Epithelial cell of prostate (primary cell): ENCODE data around the gene ZBTB32.
"Not testable (repeated sequence)": the region's sequence is repeated elsewhere in the genome, so short reads cannot be mapped to it uniquely, and the experiment has no call there.

ENCODE experiments used
- DNase-seq: peaks from one replicate; pipeline ENCODE4 v3.0.0-alpha.2; 2011; ENCODE audit warnings: low read depth, low spot score
- H3K27ac ChIP-seq: fragments of 450-650 bp; 2 replicates; pipeline ENCODE4 v1.5.1; 2017; ENCODE audit warnings: mild to moderate bottlenecking

Gene ZBTB32

DNA sequence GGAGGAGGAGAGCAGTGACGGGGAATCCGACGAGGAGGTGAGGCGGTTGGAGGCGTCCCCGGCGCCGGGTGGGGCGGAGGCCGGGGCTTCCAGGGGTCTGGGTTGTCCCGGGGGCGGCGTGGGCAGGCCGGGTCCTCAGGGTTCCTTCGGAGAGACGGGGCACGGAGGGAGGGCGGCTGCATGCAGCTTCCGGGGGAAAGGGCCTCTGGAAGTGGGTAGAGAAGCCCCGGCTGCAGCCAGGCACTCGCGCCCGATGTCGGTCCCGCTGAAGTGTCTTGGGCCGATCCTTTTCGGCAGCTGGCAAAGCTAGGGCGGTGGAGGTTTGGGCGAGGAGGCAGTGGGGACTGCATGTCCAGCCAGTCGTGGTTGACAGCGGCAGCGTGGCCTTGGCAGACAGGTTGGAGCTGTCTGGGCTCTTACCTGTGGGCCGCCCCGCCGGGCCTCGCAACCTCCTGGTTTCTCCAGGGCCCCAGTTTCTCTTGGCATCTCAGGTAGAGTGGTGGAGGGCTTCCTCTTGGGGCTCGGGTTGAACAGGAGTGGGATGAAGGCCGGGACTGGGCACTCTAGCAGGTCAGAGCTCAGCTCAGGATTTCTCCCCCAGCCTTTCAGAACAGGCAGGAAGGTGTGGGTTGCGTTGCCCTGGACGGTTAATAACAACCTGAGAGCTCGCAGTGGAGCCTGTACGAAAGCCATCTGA is 14.1 kb downstream of the ZBTB32 start:
- DNase-seq = no peak
- peak overlapping the region; percentile 85 for H3K27ac ChIP-seq

DNA sequence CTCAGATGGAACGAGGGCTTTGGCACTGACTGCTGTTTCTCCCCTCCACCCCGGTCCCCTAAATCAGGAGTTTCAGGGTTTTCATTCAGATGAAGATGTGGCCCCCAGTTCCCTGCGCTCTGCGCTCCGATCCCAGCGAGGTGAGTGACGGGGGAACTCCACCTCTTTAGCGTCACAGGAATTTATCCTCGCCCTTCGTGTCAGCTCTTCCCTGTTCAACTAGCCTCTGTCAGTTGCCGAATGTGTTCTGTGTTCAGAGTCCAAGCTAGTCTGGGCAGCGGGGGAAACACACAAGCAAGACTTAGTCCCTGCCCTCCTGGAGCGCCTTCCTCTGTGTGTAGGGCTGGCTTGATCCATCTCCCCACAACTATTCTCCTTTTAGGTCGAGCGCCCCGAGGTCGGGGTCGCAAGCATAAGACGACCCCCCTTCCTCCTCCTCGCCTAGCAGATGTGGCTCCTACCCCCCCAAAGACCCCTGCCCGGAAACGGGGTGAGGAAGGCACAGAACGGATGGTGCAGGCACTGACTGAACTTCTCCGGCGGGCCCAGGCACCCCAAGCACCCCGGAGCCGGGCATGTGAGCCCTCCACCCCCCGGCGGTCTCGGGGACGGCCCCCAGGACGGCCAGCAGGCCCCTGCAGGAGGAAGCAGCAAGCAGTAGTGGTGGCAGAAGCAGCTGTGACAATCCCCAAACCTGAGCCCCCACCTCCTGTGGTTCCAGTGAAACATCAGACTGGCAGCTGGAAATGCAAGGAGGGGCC is 15.2 kb downstream of the ZBTB32 start:
- H3K27ac ChIP-seq = no peak overlapping the region
- DNase-seq = no peak

DNA sequence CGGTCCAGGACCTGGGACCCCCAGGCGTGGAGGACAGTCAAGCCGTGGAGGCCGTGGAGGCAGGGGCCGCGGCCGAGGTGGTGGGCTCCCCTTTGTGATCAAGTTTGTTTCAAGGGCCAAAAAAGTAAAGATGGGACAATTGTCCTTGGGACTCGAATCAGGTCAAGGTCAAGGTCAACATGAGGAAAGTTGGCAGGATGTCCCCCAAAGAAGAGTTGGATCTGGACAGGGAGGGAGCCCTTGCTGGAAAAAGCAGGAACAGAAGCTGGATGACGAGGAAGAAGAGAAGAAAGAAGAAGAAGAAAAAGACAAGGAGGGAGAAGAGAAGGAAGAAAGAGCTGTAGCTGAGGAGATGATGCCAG is 15.8 kb downstream of the ZBTB32 start:
- no peak overlapping the region for H3K27ac ChIP-seq
- DNase-seq = no peak

DNA sequence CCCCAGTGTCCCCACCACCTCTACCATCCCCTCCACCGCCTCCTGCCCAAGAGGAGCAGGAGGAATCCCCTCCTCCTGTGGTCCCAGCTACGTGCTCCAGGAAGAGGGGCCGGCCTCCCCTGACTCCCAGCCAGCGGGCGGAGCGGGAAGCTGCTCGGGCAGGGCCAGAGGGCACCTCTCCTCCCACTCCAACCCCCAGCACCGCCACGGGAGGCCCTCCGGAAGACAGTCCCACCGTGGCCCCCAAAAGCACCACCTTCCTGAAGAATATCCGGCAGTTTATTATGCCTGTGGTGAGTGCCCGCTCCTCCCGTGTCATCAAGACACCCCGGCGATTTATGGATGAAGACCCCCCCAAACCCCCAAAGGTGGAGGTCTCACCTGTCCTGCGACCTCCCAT is 16.3 kb downstream of the ZBTB32 start:
- H3K27ac ChIP-seq = no peak overlapping the region
- no peak for DNase-seq

DNA sequence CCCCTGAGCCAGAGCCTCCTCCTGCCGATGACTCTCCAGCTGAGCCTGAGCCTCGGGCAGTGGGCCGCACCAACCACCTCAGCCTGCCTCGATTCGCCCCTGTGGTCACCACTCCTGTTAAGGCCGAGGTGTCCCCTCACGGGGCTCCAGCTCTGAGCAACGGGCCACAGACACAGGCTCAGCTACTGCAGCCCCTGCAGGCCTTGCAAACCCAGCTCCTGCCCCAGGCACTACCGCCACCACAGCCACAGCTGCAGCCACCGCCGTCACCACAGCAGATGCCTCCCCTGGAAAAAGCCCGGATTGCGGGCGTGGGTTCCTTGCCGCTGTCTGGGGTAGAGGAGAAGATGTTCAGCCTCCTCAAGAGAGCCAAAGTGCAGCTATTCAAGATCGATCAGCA is 17.0 kb downstream of the ZBTB32 start:
- no peak overlapping the region for H3K27ac ChIP-seq
- DNase-seq = no peak

DNA sequence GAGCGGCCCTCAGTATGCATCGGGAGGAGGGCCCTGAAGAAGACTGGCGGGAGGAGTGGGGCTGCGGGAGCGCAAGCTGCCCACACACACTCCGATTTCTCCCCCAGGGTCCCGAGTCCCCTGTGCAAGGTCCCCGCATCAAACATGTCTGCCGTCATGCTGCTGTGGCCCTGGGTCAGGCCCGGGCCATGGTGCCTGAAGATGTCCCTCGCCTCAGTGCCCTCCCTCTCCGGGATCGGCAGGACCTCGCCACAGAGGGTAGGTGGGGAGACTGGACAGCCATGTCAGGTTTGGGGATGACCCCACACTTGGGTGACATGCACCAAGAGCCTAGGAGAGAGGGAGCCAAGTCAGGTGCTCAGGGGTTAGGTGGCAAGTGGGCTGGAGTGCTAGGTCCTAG is 18.1 kb downstream of the ZBTB32 start:
- no peak for DNase-seq
- H3K27ac ChIP-seq = no peak overlapping the region

DNA sequence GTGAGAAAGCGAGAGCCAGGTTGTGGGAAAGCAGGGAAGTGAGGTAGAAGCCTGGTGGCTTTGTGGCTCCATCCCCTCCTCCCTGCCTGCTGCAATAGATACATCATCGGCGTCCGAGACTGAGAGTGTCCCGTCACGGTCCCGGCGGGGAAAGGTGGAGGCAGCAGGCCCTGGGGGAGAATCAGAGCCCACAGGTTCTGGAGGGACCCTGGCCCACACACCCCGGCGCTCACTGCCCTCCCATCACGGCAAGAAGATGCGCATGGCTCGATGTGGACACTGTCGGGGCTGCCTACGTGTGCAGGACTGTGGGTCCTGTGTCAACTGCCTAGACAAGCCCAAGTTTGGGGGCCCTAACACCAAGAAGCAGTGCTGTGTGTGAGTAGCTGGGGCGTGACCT is 18.5 kb downstream of the ZBTB32 start:
- no peak overlapping the region for H3K27ac ChIP-seq
- no peak for DNase-seq

DNA sequence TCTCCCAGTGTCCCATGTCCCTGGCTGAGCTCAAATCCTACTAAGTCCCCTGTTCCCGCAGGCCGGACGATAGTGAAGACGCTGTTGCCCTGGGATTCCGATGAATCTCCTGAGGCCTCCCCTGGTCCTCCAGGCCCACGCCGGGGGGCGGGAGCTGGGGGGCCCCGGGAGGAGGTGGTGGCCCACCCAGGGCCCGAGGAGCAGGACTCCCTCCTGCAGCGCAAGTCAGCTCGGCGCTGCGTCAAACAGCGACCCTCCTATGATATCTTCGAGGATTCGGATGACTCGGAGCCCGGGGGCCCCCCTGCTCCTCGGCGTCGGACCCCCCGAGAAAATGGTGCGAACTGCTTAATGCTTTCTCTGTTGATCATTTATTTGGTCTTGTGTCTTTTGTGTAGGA is 19.3 kb downstream of the ZBTB32 start:
- DNase-seq = no peak
- no peak overlapping the region for H3K27ac ChIP-seq

DNA sequence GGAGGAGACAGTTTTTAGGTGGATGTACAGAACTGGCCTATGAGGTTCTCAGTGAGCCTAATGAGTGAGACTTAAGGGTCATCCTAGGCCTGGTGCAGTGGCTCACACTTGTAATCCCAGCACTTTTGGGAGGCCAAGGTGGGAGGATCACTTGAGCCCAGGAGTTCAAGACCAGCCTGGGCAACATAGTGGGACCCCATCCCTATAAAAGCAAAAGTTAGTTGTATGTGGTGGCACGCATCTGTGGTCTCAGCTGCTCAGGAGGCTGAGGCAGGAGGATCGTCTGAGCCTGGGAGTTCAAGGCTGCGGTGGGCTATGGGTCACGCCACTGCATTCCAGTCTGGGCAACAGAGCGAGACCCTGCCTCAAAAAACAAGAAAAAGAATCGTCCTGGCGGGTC is 19.8 kb downstream of the ZBTB32 start:
- not testable (repeated sequence) for DNase-seq, H3K27ac ChIP-seq

DNA sequence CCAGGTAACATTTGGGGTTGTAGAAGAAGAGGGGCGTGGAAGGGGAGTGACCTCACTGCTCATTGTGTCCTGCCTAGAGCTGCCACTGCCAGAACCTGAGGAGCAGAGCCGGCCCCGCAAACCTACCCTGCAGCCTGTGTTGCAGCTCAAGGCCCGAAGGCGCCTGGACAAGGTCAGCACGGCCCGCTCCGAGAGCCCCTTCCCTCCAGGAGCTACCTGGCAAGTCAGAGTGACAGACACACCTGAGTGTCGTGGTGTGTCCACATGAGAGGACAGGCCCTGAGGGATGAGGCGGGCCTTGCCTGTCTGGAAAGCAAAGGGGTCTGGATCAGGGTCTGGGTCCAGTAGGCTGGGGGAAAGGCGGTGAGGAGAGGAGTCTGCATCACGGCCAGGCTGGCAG is 20.2 kb downstream of the ZBTB32 start:
- DNase-seq = no peak

DNA sequence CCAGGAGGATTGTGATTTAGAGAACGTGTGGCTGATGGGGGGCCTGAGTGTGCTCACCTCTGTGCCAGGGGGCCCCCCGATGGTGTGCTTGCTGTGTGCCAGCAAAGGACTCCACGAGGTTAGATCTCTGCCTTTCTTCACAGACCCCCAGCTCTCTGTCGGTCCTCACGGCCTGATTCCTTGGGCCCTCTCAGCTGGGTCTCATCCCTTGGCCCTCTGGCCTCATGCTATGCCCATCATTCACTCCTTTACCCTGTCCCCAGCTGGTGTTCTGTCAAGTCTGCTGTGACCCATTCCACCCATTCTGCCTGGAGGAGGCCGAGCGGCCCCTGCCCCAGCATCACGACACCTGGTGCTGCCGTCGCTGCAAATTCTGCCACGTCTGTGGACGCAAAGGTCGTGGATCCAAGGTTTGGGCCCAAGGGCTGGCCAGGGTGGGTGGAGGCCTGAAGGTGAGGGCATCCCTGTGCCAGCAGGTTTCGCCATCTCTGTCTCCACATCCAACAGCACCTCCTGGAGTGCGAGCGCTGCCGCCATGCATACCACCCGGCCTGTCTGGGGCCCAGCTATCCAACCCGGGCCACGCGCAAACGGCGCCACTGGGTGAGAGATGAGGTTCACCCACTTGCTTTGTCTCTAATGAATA is 21.0 kb downstream of the ZBTB32 start:
- no peak for DNase-seq
- no peak overlapping the region for H3K27ac ChIP-seq

More for the DNA sequence above, 20.2 kb downstream of the ZBTB32 start:
- H3K27ac ChIP-seq = no peak overlapping the region

DNA sequence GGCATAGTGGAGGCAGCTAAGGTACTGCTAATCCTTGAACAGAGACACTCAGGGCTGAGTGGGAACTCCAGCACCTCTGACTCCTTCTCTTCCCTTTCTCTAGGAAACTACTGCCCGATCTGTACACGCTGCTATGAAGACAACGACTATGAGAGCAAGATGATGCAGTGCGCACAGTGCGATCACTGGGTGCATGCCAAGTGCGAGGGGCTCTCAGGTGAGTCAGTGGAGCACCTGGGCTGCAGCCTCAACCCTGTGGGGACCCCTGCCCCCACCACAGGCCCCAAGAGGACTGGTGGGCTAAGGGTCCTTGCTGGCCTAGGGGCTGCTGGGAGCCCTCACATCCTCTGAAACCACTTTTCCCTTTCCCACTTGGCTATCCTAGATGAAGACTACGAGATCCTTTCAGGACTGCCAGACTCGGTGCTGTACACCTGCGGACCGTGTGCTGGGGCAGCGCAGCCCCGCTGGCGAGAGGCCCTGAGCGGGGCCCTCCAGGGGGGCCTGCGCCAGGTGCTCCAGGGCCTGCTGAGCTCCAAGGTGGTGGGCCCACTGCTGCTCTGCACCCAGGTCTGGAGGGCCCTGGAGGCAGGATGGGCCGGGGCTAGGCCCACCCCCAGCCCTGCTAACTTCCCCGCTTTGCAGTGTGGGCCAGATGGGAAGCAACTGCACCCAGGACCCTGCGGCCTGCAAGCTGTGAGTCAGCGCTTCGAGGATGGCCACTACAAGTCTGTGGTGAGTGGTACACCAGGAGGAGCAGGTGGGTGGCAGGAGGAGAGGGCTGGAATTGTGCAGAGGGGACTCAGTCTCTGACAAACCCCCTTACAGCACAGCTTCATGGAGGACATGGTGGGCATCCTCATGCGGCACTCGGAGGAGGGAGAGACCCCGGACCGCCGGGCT is 22.9 kb downstream of the ZBTB32 start:
- H3K27ac ChIP-seq = no peak overlapping the region

DNA sequence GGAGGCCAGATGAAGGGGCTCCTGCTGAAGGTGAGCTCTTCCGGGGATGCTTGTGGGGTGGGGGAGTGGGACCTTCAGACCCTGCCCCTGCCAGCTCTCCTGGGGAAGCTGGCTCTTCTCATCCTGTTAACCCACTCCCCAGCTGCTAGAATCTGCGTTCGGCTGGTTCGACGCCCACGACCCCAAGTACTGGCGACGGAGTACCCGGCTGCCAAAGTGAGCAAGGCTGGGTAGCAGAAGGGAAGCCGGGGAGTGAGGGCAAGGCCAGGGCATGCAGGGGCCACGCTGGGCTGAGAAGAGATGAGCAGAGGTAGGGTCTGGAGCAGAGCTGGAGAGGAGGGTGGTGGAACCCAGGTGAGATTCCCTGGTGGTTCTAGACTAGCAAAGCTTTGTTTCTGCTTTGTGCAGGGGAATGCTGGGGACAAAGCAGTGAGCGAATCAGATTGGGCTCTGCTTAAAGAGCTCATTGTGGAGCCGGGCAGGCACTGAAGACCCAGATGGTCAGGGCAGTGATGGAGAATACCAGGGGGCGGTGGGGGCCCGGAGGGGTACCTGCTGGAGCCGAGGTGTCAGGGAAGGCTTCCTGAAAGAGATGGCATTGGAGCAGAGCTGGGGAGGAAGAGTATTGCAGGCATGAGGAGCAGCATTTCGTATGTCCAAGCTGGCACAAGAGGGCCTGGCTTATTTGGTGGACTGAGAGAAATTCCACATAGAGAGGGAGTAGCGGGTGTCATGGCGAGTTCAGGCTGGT is 23.8 kb downstream of the ZBTB32 start:
- no peak for DNase-seq
- no peak overlapping the region for H3K27ac ChIP-seq

More for the DNA sequence above, 22.9 kb downstream of the ZBTB32 start:
- DNase-seq = no peak

DNA sequence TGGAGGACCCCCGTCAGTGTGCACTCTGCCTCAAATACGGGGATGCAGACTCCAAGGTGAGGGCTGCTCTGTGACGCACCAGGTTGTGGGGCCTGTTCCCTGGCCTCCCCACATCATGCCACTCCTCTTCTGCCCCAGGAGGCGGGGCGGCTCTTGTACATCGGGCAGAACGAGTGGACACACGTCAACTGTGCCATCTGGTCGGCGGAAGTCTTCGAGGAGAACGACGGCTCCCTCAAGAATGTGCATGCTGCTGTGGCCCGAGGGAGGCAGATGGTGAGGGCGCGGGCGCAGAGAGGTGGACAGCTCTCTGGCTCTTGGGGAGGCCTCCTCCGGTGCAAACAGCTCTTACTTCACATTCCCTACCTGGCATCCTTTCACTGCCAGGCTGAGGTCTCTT is 24.7 kb downstream of the ZBTB32 start:
- no peak for DNase-seq
- H3K27ac ChIP-seq = no peak overlapping the region

DNA sequence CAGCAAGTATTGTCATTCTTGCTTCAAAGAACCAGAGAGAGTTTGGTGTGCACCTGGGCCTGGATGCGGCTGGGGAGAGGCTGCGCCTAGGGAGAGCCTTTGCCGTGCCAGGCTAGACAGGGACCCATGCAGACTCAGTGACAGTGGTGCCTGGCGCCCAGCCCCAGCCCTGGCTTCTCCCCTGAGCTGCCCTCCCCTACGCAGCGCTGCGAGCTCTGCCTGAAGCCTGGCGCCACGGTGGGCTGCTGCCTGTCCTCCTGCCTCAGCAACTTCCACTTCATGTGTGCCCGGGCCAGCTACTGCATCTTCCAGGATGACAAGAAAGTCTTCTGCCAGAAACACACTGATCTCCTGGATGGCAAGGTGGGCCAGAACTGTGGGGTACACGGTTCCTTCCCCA is 25.4 kb downstream of the ZBTB32 start:
- no peak for DNase-seq
- H3K27ac ChIP-seq = no peak overlapping the region

DNA sequence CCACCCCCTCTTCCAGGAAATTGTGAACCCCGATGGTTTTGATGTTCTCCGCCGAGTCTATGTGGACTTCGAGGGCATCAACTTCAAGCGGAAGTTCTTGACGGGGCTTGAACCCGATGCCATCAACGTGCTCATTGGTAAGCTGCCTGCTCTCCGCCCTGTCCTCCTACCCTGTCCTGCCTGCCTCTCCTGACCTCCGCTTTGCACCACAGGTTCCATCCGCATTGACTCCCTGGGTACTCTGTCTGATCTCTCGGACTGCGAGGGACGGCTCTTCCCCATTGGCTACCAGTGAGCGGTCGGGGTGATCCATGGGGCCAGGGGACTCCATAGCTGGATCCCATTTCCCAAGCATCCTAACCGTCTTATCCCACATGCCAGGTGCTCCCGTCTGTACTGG is 26.0 kb downstream of the ZBTB32 start:
- H3K27ac ChIP-seq = no peak overlapping the region
- no peak for DNase-seq

DNA sequence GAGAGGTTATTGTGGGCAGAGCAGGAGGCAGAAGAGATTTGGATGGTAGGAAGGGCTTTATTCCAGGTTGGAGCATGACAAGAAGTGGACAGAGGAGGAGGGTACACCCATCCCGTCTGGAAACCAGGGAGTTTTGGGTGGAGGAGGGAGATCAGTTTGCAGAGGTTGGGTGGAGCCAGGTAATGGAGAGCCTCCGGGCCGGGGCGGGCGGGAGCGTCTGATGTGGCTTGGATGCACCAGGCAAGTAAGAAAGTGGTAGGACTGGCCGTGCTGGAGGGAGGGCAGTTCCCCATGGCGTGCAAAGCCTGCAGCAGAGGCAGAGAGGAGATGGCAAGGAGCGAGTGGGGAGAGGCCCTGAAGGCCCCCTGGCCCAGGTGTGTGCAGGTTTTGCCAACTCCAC is 27.0 kb downstream of the ZBTB32 start:
- DNase-seq = no peak
- no peak overlapping the region for H3K27ac ChIP-seq

DNA sequence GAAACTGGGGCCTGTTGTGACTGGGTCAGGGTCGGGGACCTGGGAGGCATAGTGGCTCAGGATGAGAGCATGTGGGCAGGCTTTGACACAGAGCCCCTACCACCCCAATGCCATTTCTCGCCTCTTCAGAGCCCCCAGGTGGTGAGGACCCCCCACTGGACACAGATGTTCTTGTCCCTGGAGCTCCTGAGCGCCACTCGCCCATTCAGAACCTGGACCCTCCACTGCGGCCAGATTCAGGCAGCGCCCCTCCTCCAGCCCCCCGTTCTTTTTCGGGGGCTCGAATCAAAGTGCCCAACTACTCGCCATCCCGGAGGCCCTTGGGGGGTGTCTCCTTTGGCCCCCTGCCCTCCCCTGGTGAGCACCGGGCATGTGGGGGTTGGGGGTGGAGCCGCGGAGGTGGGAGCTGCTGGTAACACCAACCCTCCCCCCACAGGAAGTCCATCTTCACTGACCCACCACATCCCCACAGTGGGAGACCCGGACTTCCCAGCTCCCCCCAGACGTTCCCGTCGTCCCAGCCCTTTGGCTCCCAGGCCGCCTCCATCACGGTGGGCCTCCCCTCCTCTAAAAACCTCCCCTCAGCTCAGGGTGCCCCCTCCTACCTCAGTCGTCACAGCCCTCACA is 27.5 kb downstream of the ZBTB32 start:
- DNase-seq = no peak
- no peak overlapping the region for H3K27ac ChIP-seq

DNA sequence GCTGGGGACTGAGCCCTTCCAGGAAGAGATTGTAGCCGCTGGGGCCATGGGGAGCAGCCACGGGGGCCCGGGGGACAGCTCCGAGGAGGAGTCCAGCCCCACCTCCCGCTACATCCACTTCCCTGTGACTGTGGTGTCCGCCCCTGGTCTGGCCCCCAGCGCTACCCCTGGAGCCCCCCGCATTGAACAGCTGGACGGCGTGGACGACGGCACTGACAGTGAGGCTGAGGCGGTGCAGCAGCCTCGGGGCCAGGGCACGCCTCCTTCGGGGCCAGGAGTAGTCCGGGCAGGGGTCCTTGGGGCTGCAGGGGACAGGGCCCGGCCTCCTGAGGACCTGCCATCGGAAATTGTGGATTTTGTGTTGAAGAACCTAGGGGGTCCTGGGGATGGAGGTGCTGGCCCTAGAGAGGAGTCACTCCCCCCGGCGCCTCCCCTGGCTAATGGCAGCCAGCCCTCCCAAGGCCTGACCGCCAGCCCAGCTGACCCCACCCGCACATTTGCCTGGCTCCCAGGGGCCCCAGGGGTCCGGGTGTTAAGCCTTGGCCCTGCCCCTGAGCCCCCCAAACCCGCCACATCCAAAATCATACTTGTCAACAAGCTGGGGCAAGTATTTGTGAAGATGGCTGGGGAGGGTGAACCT is 28.3 kb downstream of the ZBTB32 start:
- H3K27ac ChIP-seq = no peak overlapping the region
- DNase-seq = no peak
